Amniotic stem cell (primary cell): Measurements from ENCODE around the gene RFPL2.

ENCODE experiments used
- DNase-seq: peaks from one replicate; lab custom pipeline; 2025; lab: John Stamatoyannopoulos, UW

Gene RFPL2

DNA sequence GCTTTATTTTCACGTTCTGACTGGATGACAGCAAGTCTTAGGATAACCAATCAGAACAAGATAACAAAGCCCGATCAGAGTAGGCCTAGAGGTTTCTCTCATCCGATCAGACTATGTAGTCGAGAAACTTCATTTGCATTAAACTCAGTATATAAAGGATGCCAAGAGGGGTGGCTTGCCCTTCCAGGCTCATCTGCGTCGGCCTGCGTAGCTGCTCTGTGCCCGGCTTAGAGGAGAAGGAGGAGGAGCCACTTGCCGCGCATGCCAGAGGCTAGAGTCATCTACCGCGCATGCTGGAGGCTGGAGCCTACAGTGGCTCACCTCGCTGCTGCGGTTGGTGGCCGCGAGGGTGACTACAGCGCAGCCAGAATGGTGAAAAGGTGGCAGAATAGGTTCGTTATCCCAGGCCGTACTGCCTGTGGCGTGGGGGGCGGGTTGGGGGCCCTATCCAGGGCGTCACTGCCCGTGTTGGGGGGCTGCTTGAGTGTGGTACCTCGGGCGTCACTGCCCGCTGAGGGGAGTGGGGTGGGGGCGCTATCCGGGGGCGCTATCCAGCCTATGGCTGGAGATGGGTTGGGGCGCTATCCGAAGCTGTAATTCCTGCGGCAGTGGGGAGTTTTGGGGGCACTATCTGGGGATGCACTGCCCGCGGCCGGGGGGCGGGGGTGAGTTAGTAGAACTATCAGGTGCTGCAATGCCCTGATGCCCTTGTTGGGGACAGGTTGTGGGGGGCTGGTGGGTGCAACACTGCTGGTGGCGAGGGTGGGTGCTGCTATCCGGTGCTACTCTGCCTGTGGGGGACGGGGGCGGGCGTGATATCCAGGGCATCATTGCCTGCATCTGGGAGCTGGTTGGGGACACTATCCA lies at the start of gene RFPL2:
Gene RFPL2, minus strand, starts transcription at position 218 of the 867 bp plus-strand sequence. CDS start 2,622 bp downstream, outside the sequence.
- DNase-seq, result no peak

- DNase-seq, result no peak
Measured at GRCh38 chr22:32249231-32249630, 44.4 kb upstream of the RFPL2 start.

GRCh38 chr22:32248276-32248675 lies 43.4 kb upstream of the RFPL2 start:
- no peak for DNase-seq

GRCh38 chr22:32246166-32246565 lies 41.3 kb upstream of the RFPL2 start:
- DNase-seq, result no peak

GRCh38 chr22:32245042-32245441 lies 40.2 kb upstream of the RFPL2 start:
- DNase-seq, result no peak

GRCh38 chr22:32244547-32244946 lies 39.7 kb upstream of the RFPL2 start:
- no peak for DNase-seq

- DNase-seq, result no peak
Measured at GRCh38 chr22:32240461-32240860, 35.6 kb upstream of the RFPL2 start.

DNA sequence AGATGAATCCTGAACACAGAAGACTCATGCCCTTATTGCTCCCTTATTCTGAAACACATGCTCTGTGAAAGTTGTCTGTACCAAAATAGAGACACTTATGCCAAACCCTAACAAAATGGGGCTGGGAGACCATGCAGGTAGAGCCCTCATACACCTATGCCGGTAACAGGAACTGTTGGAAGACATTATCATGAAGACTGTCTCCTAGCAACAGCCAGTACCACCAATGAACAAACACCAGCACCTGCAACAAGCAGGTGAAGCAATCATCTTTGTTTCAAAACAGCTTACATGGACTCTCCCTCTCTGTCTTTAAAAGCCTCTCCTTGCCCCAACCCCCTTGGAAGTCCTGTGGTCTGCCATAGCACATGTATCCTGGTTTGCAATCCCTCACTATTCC lies 33.0 kb upstream of the RFPL2 start:
- no peak for DNase-seq

DNA sequence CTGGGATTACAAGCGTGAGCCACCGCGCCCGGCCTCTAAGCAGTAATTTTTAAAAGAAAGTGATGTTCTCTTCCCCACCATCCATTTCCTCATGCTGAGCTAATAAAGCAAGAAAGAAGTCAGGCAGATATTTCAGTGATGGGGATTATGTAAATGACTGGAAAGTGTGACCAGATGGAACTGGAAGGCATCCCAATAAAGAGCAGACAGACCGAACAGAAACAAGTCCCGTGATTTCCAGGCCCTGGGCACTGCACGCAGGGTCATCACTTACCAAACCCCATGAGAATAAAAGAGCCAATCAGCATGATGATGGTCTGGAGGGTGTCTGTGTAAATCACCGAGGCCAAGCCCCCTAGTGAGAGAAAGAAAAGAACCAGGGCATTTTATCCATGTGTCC lies 32.1 kb upstream of the RFPL2 start:
- no peak for DNase-seq

DNA sequence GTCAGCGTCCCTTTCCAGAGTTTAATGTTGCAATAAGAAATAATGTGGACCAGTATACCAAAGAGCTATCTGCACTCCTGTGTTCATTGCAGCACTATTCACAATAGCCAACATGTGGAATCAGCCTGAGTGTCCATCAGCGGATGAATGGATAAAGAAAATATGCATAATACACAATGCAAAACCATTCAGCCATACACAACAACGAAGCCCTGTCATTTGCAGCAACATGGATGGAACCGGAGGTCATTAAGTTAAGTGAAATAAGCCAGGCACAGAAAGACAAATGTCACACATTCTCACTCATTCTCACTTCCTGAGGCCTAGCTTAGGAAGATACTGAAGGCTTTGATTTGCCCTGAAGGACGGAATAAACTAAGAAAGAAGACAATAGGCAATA lies 28.2 kb upstream of the RFPL2 start:
- no peak for DNase-seq

DNA sequence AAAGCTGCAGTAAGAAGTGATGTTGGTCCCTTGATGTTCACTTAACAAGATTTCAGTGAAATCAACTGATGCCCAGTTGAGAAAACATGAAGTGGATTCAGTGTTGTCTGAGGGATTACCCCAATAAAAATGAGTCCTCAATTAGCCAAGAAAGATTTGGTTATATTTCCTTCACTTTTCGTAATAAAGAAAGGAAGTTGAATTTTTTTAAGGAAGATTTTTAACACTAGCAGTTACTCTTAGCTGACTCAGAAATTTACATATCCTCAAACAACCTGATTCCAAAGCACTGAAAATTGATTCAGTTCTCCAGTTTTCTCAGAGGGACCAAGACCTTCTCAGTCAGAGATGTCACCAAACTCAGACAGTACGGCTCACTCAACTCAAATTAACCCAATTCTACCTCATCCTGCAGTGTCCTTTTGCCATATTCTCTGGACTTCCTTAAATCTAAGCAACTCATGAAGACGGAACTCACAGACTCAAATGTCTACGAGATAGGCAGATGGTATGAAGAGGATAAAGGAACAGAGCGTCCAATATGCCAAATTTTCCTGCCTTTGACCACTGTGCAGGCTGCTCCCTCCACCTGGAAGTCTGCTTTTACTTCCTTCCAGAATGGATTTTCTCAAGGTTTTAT lies 27.4 kb upstream of the RFPL2 start:
- DNase-seq, result no peak

- DNase-seq, result no peak
Measured at GRCh38 chr22:32226326-32227104, 21.6 kb upstream of the RFPL2 start.

DNA sequence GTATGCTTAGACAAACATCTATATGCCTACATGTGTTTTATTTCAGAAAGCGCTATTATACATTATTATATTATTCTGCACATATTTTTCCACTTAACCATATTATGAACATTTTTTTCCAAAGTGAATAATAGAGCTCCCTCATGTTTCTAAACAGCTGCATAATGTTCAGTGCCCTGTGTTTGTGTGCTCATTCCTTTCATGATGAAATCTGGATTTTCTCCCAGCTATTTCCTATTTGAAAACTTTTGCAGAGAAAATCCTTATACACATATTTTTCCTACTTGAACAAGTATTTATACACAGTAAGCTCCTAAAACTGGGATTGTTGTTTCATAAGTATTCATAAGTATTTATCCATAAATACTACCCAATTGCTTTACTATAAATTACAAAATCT lies 18.1 kb upstream of the RFPL2 start:
- DNase-seq, result no peak

DNA sequence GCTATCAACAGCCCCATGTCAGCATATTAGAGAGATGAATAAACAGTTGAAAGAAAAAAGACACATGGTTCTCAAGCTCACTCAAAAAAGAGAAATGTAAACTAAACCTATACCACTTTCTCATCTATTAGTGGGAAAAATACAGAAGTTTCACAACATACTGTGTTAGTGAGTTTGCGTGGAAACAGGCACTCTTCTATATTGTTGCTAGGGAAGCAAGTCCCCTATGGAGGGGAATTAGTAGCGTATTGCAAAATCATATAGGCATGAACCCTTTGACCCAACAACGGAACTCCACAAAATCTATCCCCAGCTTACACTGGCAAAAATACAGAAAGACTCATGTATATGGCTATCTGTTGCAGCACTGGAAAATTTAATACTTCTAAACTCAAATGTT lies 14.2 kb upstream of the RFPL2 start:
- no peak for DNase-seq

DNA sequence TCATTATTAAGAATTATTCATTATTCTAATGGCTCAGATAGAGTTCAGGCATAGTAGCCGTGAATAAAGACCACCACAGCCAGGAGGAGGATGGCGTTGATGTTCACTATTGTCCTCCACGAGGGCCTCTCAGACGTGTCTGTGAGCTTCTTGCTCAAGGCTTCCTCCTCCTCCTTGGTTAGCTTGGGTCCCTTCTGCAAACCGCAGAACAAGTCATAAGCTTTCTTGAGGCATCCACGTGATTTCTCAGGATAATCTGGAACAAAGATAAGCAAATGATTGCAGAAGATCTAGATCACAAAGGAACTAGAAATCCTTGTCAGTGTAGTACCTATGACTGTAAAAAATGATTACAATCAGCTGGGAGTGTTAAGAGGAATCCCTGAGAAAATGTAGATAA lies 13.6 kb upstream of the RFPL2 start:
- no peak for DNase-seq

- no peak for DNase-seq
Measured at GRCh38 chr22:32217465-32217864, 12.6 kb upstream of the RFPL2 start.

DNA sequence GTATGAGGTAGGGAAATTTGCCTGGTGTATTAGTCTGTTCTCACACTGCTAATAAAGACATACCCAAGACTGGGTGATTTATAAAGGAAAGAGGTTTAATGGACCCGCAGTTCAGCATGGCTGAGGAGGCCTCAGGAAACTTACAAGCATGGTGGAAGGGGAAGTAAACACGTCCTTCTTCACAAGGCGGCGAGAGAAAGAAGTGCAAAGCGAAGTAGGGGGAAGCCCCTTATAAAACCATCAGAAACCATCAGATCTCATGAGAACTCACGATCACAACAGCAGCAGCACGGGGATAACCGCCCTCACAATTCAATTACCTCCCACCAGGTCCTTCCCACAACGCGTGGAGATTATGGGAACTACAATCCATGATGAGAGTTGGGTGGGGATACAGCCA lies 12.0 kb upstream of the RFPL2 start:
- DNase-seq, result no peak

DNA sequence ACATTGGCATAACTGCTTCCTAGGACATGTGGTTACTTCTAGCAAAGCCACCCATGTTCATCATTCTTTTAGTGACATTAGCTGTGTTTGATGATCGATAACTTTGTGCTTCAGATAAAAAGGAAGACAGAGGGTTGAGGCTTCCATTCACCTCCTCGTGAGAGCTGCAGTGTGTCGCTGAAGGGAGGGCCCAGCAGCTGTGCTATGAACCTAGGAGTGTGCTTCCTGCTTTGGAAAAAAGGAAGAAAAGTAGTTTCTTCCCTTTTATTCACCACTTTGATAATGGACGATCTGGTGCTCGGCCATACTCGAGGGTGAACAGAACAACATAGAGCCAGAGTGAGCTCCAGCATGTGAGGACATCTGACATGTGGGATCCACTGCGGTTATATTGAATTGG lies 6.1 kb upstream of the RFPL2 start:
- no peak for DNase-seq

- no peak for DNase-seq
Measured at GRCh38 chr22:32208681-32209080, 3.8 kb upstream of the RFPL2 start.

DNA sequence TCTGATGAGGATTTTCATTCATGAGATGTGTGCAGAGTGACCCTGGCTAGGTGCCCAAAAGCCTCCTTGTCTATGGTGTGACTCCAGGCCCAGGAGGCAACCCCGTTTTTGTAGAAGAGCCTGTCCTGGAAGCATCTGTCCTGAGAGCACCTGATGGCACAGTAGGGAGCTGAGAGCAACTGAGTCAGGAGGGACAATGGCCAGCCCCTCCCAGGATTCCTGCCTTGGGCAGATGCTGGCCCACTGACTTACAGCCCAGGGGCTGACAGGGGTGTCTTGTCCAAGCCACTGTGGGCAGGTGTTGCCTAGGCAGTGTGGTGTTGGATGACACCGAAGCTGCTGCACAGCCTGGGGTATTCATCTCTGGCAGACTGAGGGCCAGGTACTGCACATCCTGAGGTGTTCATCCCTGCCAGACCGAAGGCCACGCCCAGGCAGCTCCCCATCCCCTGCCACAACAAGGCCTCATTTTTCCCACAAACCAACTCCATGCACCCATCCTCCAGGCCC lies 3.2 kb upstream of the RFPL2 start:
- DNase-seq, result no peak

DNA sequence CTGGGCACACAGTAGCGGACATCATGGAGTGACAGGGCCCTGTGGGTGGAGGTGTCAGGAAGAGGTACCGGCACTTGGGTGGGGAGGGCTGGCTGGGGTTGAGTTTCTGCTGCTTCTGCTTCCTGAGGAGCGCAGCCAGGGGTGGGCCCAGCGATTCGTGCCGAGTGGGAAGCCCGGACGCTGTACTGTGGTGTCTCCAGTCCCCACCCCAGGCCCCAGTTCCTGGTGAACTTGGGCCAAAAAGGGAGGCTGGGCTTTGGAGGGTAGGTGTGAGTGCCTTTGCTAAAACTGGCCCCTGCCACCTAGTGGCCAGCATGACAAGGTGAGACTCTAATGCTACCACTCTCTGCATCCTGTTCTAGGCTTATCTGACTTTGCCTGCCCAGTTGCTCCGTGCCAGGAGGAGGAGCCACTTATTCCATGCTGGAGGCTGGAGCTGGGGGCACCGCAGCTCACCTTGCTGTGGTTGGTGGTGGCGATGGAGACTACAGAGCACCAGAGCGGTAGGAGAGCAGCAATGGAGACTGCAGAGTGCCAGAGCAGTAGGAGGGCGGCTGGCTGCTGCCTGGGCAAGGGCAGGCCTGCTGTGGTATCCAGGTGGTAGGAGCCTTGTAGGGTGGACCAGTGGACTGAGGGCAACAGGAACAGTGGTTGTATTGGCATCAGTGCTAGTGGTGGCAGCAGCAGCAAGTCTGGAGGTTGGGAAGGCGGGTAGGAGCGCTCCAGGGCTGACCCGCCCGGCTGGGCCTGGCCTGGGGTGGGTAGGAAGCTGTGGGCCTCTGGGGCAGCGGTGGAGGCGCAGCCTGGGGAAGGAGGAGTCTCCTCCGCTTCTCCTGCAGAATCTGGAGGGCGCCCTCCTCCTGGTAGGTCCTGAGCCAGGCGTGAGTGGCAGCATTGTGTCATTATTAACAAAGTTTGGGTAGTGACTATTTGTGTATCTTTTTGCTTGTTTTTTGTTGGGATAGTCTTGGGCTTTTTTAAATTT lies 2.2 kb upstream of the RFPL2 start:
- DNase-seq, result no peak
